ENCODE measurements around the gene ARRDC4.

ARRDC4 gene

GRCh38 chr15:97978401-97979139, 18.1 kb downstream of the ARRDC4 start:
- no peak overlapping the region for H3K4me2 ChIP-seq (ENCODE audit: low read depth, low read length)
- no peak overlapping the region for H3K27ac ChIP-seq (ENCODE audit: low read length)
- no peak for DNase-seq
- H3K27me3 ChIP-seq (replicated peaks; ENCODE audit: insufficient read depth, low read length): no peaks in the 10 kb centered on the region
- H3K36me3 ChIP-seq (replicated peaks; ENCODE audit: insufficient read depth, low read length): no peaks in the 10 kb centered on the region
- no peaks in the 10 kb centered on the region for H4K20me1 ChIP-seq (ENCODE audit: insufficient read depth, low read length)
- H3K4me3 ChIP-seq (ENCODE audit: low read length): no peak overlapping the region
- no peak overlapping the region for H2AFZ ChIP-seq (ENCODE audit: low read length)
- no peak overlapping the region for H3K9ac ChIP-seq (ENCODE audit: low read length)
- H3K9me2 ChIP-seq (replicated peaks; ENCODE audit: insufficient read depth, low read length): no peaks in the 10 kb centered on the region
- no peaks in the 10 kb centered on the region for H3K9me3 ChIP-seq (replicated peaks; ENCODE audit: insufficient read depth, low read length)
- TF ChIP-seq CTCF (IDR thresholded peaks at IDR 0.05; ENCODE audit: low read length) (no peak), EZH2 (optimal IDR thresholded peaks at IDR 0.05; ENCODE audit: low read depth, low read length) (no peak), EZH2phosphoT487 (IDR thresholded peaks at IDR 0.05; ENCODE audit: low read length) (no peak)
- H3K79me2 ChIP-seq (ENCODE audit: low read length): no peaks in the 10 kb centered on the region
- no peaks in the 10 kb centered on the region for H3F3A ChIP-seq (ENCODE audit: insufficient read depth, low read length)
- no peaks in the 10 kb centered on the region for H3K4me1 ChIP-seq (ENCODE audit: low read length)

GRCh38 chr15:97979140-97979520, 18.6 kb downstream of the ARRDC4 start:
- Histone ChIP-seq H3F3A (ENCODE audit: insufficient read depth, low read length) (no peaks in the 10 kb centered on the region), H3K9me3 (replicated peaks; ENCODE audit: insufficient read depth, low read length) (no peaks in the 10 kb centered on the region), H4K20me1 (ENCODE audit: insufficient read depth, low read length) (no peaks in the 10 kb centered on the region), H3K27ac (ENCODE audit: low read length) (no peak overlapping the region), H3K9me2 (replicated peaks; ENCODE audit: insufficient read depth, low read length) (no peaks in the 10 kb centered on the region), H3K27me3 (replicated peaks; ENCODE audit: insufficient read depth, low read length) (no peaks in the 10 kb centered on the region), H3K4me1 (ENCODE audit: low read length) (no peaks in the 10 kb centered on the region), H3K36me3 (replicated peaks; ENCODE audit: insufficient read depth, low read length) (no peaks in the 10 kb centered on the region), H3K4me3 (ENCODE audit: low read length) (no peak overlapping the region), H3K79me2 (ENCODE audit: low read length) (no peaks in the 10 kb centered on the region), H3K4me2 (ENCODE audit: low read depth, low read length) (no peak overlapping the region), H3K9ac (ENCODE audit: low read length) (no peak overlapping the region), H2AFZ (ENCODE audit: low read length) (no peak overlapping the region)
- no peak for DNase-seq
- TF ChIP-seq EZH2 (optimal IDR thresholded peaks at IDR 0.05; ENCODE audit: low read depth, low read length) (no peak), EZH2phosphoT487 (IDR thresholded peaks at IDR 0.05; ENCODE audit: low read length) (no peak), CTCF (IDR thresholded peaks at IDR 0.05; ENCODE audit: low read length) (no peak)

- H3K79me2 ChIP-seq (ENCODE audit: low read length): no peaks in the 10 kb centered on the region
- H2AFZ ChIP-seq (ENCODE audit: low read length): no peak overlapping the region
- H3K4me3 ChIP-seq (ENCODE audit: low read length): no peak overlapping the region
- no peaks in the 10 kb centered on the region for H4K20me1 ChIP-seq (ENCODE audit: insufficient read depth, low read length)
- H3F3A ChIP-seq (ENCODE audit: insufficient read depth, low read length): no peaks in the 10 kb centered on the region
- no peaks in the 10 kb centered on the region for H3K36me3 ChIP-seq (replicated peaks; ENCODE audit: insufficient read depth, low read length)
- TF ChIP-seq EZH2phosphoT487 (IDR thresholded peaks at IDR 0.05; ENCODE audit: low read length) (no peak), CTCF (IDR thresholded peaks at IDR 0.05; ENCODE audit: low read length) (no peak), EZH2 (optimal IDR thresholded peaks at IDR 0.05; ENCODE audit: low read depth, low read length) (no peak)
- H3K9ac ChIP-seq (ENCODE audit: low read length): no peak overlapping the region
- no peaks in the 10 kb centered on the region for H3K4me1 ChIP-seq (ENCODE audit: low read length)
- H3K4me2 ChIP-seq (ENCODE audit: low read depth, low read length): no peak overlapping the region
- H3K9me3 ChIP-seq (replicated peaks; ENCODE audit: insufficient read depth, low read length): no peaks in the 10 kb centered on the region
- no peaks in the 10 kb centered on the region for H3K27me3 ChIP-seq (replicated peaks; ENCODE audit: insufficient read depth, low read length)
- no peak overlapping the region for H3K27ac ChIP-seq (ENCODE audit: low read length)
- no peak for DNase-seq
- no peaks in the 10 kb centered on the region for H3K9me2 ChIP-seq (replicated peaks; ENCODE audit: insufficient read depth, low read length)
These were observed 20.6 kb downstream of the ARRDC4 start for GRCh38 chr15:97981058-97981457.
